CD8-positive, alpha-beta memory T cell (primary cell): ENCODE results near the gene PSMD5. TPM values are rescaled to one million over a fixed set of nuclear protein-coding genes. Genes with fewer than 3 reads are reported as not detected.

Source experiments
- CTCF ChIA-PET: fragments of 350-600 bp; sonication (Branson Sonifier 250); formaldehyde crosslinking; loops from one replicate; lab custom pipeline; 2021; ENCODE audit warnings: antibody characterized with exemption; lab: Charles Lee
- POLR2A ChIA-PET: fragments of 350-600 bp; sonication (Branson Sonifier 250); formaldehyde crosslinking; loops from one replicate; lab custom pipeline; 2021; ENCODE audit warnings: antibody characterized with exemption; lab: Charles Lee
- DNase-seq, 5 donors: peaks; one replicate each; pipeline versions ENCODE4 v3.0.0 to v3.0.0-alpha.2; 2020 to 2022; ENCODE audit warnings: mixed read lengths in 1 of 5
- H3K27ac ChIP-seq: one replicate; pipeline ENCODE4 v1.7.0; 2013; ENCODE audit warnings: low read depth, mild to moderate bottlenecking, low read length, moderate library complexity
- H3K27me3 ChIP-seq: 2 replicates; pipeline ENCODE4 v1.7.0; 2013; ENCODE audit warnings: low read length, mild to moderate bottlenecking; ENCODE audit not compliant: insufficient read depth, poor library complexity, severe bottlenecking
- H3K36me3 ChIP-seq: 2 replicates; pipeline ENCODE4 v1.7.0; 2013; ENCODE audit warnings: mild to moderate bottlenecking, low read length, moderate library complexity; ENCODE audit not compliant: insufficient read depth
- H3K4me1 ChIP-seq: 2 replicates; pipeline ENCODE4 v1.7.0; 2013; ENCODE audit warnings: mild to moderate bottlenecking, low read length, moderate library complexity; ENCODE audit not compliant: insufficient read depth
- H3K4me3 ChIP-seq: 2 replicates; pipeline ENCODE4 v1.7.0; 2013; ENCODE audit warnings: mild to moderate bottlenecking, low read length
- H3K9me3 ChIP-seq: 2 replicates; pipeline ENCODE4 v1.7.0; 2013; ENCODE audit warnings: mild to moderate bottlenecking, low read length
- H3K27ac Mint-ChIP-seq, 8 donors: one replicate each; pipeline ENCODE4 v1.8.0; 2020 to 2021; ENCODE audit warnings: mixed read lengths in 8 of 8, mild to moderate bottlenecking in 6 of 8, inconsistent platforms in 3 of 8, moderate library complexity in 3 of 8
- H3K27me3 Mint-ChIP-seq, 2 donors: one replicate each; pipeline ENCODE4 v1.8.0; 2020 to 2021; ENCODE audit warnings: mixed read lengths in 2 of 2, mild to moderate bottlenecking in 1 of 2, moderate library complexity in 1 of 2
- H3K36me3 Mint-ChIP-seq, 3 donors: one replicate each; pipeline ENCODE4 v1.8.0; 2020 to 2021; ENCODE audit warnings: mixed read lengths in 3 of 3, inconsistent platforms in 1 of 3, mild to moderate bottlenecking in 1 of 3
- H3K4me1 Mint-ChIP-seq, 3 donors: one replicate each; pipeline ENCODE4 v1.8.0; 2020 to 2021; ENCODE audit warnings: mixed read lengths in 3 of 3, inconsistent platforms in 1 of 3, mild to moderate bottlenecking in 1 of 3
- H3K4me3 Mint-ChIP-seq, 7 donors: one replicate each; pipeline ENCODE4 v1.8.0; 2020 to 2021; ENCODE audit warnings: mixed read lengths in 7 of 7, mild to moderate bottlenecking in 6 of 7, moderate library complexity in 4 of 7, inconsistent platforms in 2 of 7
- H3K9me3 Mint-ChIP-seq, 5 donors: one replicate each; pipeline ENCODE4 v1.8.0; 2020 to 2022; ENCODE audit warnings: mixed read lengths in 5 of 5, mild to moderate bottlenecking in 3 of 5, moderate library complexity in 2 of 5, inconsistent platforms in 1 of 5
- polyA plus RNA-seq: library from polyadenylated mRNA; unstranded; fragments of 300-500 nt; fragmentation: Illumina TruSeq; gene quantifications from one replicate; pipeline ENCODE4 v1.2.3, GENCODE V29; 2021
- total RNA-seq, 2 experiments: library from RNA; stranded (reverse); gene quantifications; one replicate each; pipeline ENCODE4 v1.2.3, GENCODE V29; 2021

The PSMD5 gene
- total and polyA plus RNA-seq, 3 experiments from 2014 or later: 21.1 to 63.7 (median 60.9) TPM

GRCh38 chr9:120886490-120886967 is 43.8 kb upstream of the PSMD5 start:
- no peak overlapping the region for H3K27ac ChIP-seq
- peaks cover 48 to 69% (median 60%) of the 10 kb centered on the region in 3 donors for H3K4me1 Mint-ChIP-seq
- H3K27me3 Mint-ChIP-seq: no peaks in the 10 kb centered on the region
- no peak overlapping the region for H3K4me3 Mint-ChIP-seq
- ChIA-PET CTCF (interaction anchor here (1.1 to 2.6 kb wide), 5 partner anchors 9 to 50 kb away, joined by 3 to 9 read pairs (median 7); no protein-coding TSS in a partner anchor), POLR2A (interaction anchor here (0.7 to 1.4 kb wide), 4 partner anchors 9 to 45 kb away, joined by 3 to 4 read pairs (median 3); partner anchors contain the start of gene PHF19)
- H3K9me3 Mint-ChIP-seq: no peaks in the 10 kb centered on the region
- no peaks in the 10 kb centered on the region for H3K9me3 ChIP-seq
- no peaks in the 10 kb centered on the region for H3K27me3 ChIP-seq
- H3K27ac Mint-ChIP-seq: peak overlapping the region in 2 of 8 donors; percentile 71 to 88
- no peak overlapping the region for H3K4me3 ChIP-seq
- peaks cover 0 to 4% (median 0%) of the 10 kb centered on the region in 3 donors for H3K36me3 Mint-ChIP-seq
- no peak for DNase-seq
- H3K4me1 ChIP-seq: peaks cover 66% of the 10 kb centered on the region
- no peaks in the 10 kb centered on the region for H3K36me3 ChIP-seq

GRCh38 chr9:120885958-120886357 is 43.2 kb upstream of the PSMD5 start:
- no peaks in the 10 kb centered on the region for H3K27me3 Mint-ChIP-seq
- no peaks in the 10 kb centered on the region for H3K27me3 ChIP-seq
- H3K4me3 Mint-ChIP-seq: no peak overlapping the region
- H3K4me1 ChIP-seq: peaks cover 64% of the 10 kb centered on the region
- H3K4me3 ChIP-seq: no peak overlapping the region
- no peaks in the 10 kb centered on the region for H3K9me3 ChIP-seq
- no peak overlapping the region for H3K27ac ChIP-seq
- peak overlapping the region in 3 of 8 donors; percentile 51 to 95 (median 88) for H3K27ac Mint-ChIP-seq
- no peaks in the 10 kb centered on the region for H3K9me3 Mint-ChIP-seq
- H3K36me3 ChIP-seq: no peaks in the 10 kb centered on the region
- peaks cover 0 to 4% (median 0%) of the 10 kb centered on the region in 3 donors for H3K36me3 Mint-ChIP-seq
- peaks cover 45 to 67% (median 60%) of the 10 kb centered on the region in 3 donors for H3K4me1 Mint-ChIP-seq
- DNase-seq: no peak
- ChIA-PET CTCF (interaction anchor here (1.1 to 1.5 kb wide), 3 partner anchors 8 to 17 kb away, joined by 3 to 8 read pairs (median 3); no protein-coding TSS in a partner anchor), POLR2A (interaction anchor here (1.3 to 1.4 kb wide), 3 partner anchors 9 to 46 kb away, joined by 3 to 4 read pairs (median 3); partner anchors contain the start of gene PHF19)

- Histone ChIP-seq H3K27ac (no peak overlapping the region), H3K36me3 (no peaks in the 10 kb centered on the region), H3K4me3 (no peak overlapping the region), H3K27me3 (no peaks in the 10 kb centered on the region), H3K9me3 (no peaks in the 10 kb centered on the region), H3K4me1 (peaks cover 64% of the 10 kb centered on the region)
- Mint-ChIP-seq H3K27ac (peak overlapping the region in 4 of 8 donors; percentile 46 to 88 (median 74)), H3K4me3 (no peak overlapping the region), H3K36me3 (peaks cover 0 to 4% (median 0%) of the 10 kb centered on the region in 3 donors), H3K9me3 (no peaks in the 10 kb centered on the region), H3K4me1 (peaks cover 41 to 67% (median 60%) of the 10 kb centered on the region in 3 donors), H3K27me3 (no peaks in the 10 kb centered on the region)
- CTCF ChIA-PET: interaction anchor here (1.1 to 1.5 kb wide), 4 partner anchors 8 to 46 kb away, joined by 3 to 8 read pairs (median 3); no protein-coding TSS in a partner anchor
- POLR2A ChIA-PET: interaction anchor here (0.8 to 1.3 kb wide), 3 partner anchors 8 to 35 kb away, joined by 3 to 6 read pairs (median 4); partner anchors contain the start of gene PHF19
- no peak for DNase-seq
These were observed 42.7 kb upstream of the PSMD5 start for GRCh38 chr9:120885457-120885856.

- H3K9me3 Mint-ChIP-seq: no peaks in the 10 kb centered on the region
- no peaks in the 10 kb centered on the region for H3K9me3 ChIP-seq
- H3K4me3 ChIP-seq: no peak overlapping the region
- CTCF ChIA-PET: interaction anchor here (1.1 to 2.1 kb wide), 3 partner anchors 10 to 53 kb away, joined by 3 to 8 read pairs (median 6); no protein-coding TSS in a partner anchor
- peak overlapping the region in 2 of 8 donors; percentile 10 to 86 for H3K27ac Mint-ChIP-seq
- peaks cover 64% of the 10 kb centered on the region for H3K4me1 ChIP-seq
- H3K27me3 ChIP-seq: no peaks in the 10 kb centered on the region
- H3K36me3 ChIP-seq: no peaks in the 10 kb centered on the region
- no peak overlapping the region for H3K27ac ChIP-seq
- POLR2A ChIA-PET: interaction anchor here (0.7 to 1.8 kb wide), 4 partner anchors 9 to 48 kb away, joined by 3 to 12 read pairs (median 6); no protein-coding TSS in a partner anchor
- peaks cover 44 to 68% (median 63%) of the 10 kb centered on the region in 3 donors for H3K4me1 Mint-ChIP-seq
- peaks cover 0 to 4% (median 0%) of the 10 kb centered on the region in 3 donors for H3K36me3 Mint-ChIP-seq
- no peak for DNase-seq
- peak overlapping the region in 5 of 7 donors; percentile 20 to 53 (median 38) for H3K4me3 Mint-ChIP-seq
- no peaks in the 10 kb centered on the region for H3K27me3 Mint-ChIP-seq
These were observed 40.9 kb upstream of the PSMD5 start for GRCh38 chr9:120883608-120883996.

DNA sequence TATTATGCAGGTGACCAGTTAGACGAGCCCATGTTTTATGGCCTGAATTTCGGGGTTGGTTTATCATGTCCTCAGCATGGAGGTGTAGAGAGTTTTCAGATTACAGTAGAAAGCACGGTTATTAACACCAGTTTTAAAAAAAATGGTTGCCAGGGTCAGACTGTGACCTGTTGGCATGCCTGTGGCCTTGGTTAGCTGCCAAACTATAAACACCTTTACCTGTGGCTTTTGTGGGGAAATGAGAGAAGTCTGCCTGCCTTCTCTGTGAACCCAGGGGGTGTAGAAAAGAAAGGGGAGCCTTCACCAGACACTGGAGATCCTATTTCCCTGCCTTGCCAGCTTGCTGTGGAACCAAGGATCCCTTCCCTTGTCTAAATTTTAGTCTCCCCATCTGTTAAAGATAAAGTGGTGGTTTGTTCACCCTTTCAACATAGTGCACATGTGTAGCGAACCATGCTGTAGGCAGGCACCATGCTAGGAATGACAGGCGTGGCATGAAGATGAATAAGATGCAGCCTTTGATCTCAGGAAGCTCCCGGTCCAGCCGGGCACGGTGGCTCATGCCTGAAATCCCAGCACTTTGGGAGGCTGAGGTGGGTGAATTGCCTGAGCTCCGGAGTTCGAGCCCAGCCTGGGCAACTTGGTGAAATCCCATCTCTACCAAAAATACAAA is 40.3 kb upstream of the PSMD5 start:
- peaks cover 66% of the 10 kb centered on the region for H3K4me1 ChIP-seq
- H3K9me3 ChIP-seq: no peaks in the 10 kb centered on the region
- Mint-ChIP-seq H3K27me3 (no peaks in the 10 kb centered on the region), H3K9me3 (no peaks in the 10 kb centered on the region), H3K36me3 (peaks cover 0 to 4% (median 0%) of the 10 kb centered on the region in 3 donors), H3K27ac (peak overlapping the region in 7 of 8 donors; percentile 23 to 87 (median 73)), H3K4me3 (peak overlapping the region; percentile 26 to 71 (median 54)), H3K4me1 (peaks cover 49 to 68% (median 65%) of the 10 kb centered on the region in 3 donors)
- no peak overlapping the region for H3K27ac ChIP-seq
- peak in 2 of 5 donors; percentile 52 to 53 for DNase-seq
- POLR2A ChIA-PET: interaction anchor here (0.7 to 1.8 kb wide), 5 partner anchors 9 to 48 kb away, joined by 3 to 12 read pairs (median 5); no protein-coding TSS in a partner anchor
- no peaks in the 10 kb centered on the region for H3K36me3 ChIP-seq
- no peak overlapping the region for H3K4me3 ChIP-seq
- no peaks in the 10 kb centered on the region for H3K27me3 ChIP-seq
- CTCF ChIA-PET: interaction anchor here (1.1 to 2.1 kb wide), 3 partner anchors 10 to 53 kb away, joined by 3 to 8 read pairs (median 6); no protein-coding TSS in a partner anchor

DNA sequence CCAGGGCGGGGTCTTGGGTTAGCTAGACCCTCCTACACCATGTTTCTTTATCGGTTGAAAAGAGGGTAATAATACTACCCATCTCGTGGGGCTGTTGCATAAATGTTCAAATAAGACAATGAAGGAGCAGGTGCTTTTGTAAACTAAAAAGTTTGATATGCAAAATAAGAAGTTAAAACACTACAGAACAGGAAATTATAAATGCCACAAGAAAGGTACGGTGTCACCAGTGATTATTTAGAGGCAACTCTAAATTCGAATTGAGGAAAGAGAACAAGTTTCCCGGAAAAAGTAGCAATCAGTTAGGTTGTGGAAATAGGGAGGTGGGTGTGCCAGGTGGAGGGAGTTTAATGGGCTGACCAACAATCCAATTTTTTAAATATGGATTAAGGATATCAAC is 36.7 kb upstream of the PSMD5 start:
- H3K9me3 ChIP-seq: no peaks in the 10 kb centered on the region
- no peak overlapping the region for H3K27ac ChIP-seq
- Mint-ChIP-seq H3K4me3 (peak overlapping the region; percentile 86 to 99 (median 94)), H3K27me3 (no peaks in the 10 kb centered on the region), H3K4me1 (peaks cover 55 to 80% (median 80%) of the 10 kb centered on the region in 3 donors), H3K36me3 (peaks cover 0 to 10% (median 2%) of the 10 kb centered on the region in 3 donors), H3K27ac (peak overlapping the region; percentile 87 to 98 (median 94)), H3K9me3 (no peaks in the 10 kb centered on the region)
- H3K4me3 ChIP-seq: no peak overlapping the region
- DNase-seq: peak in 1 of 5 donors; percentile 44
- H3K27me3 ChIP-seq: no peaks in the 10 kb centered on the region
- H3K4me1 ChIP-seq: peaks cover 74% of the 10 kb centered on the region
- CTCF ChIA-PET: interaction anchor here (0.6 to 19.5 kb wide), 5 partner anchors 9 to 49 kb away, joined by 3 to 363 read pairs (median 6); partner anchors contain the start of gene TRAF1
- H3K36me3 ChIP-seq: peaks cover under 1% of the 10 kb centered on the region
- POLR2A ChIA-PET: interaction anchor here (0.7 to 7.9 kb wide), 5 partner anchors 12 to 52 kb away, joined by 3 to 71 read pairs (median 4); no protein-coding TSS in a partner anchor
